Liver (tissue), 9 donors: ENCODE results near the gene DYSF. TPM values are rescaled to one million over a fixed set of nuclear protein-coding genes. Genes with fewer than 3 reads are reported as not detected.

ENCODE experiments used
- DNase-seq: peaks from one replicate; pipeline ENCODE4 v3.0.0-alpha.2; 2017; ENCODE audit warnings: low spot score
- H3K27ac ChIP-seq, 2 donors: one replicate each; pipeline ENCODE4 v1.7.0; 2013; ENCODE audit warnings: inconsistent platforms in 2 of 2, low read length in 2 of 2, control low read depth in 1 of 2, low read depth in 1 of 2, mild to moderate bottlenecking in 1 of 2
- H3K27me3 ChIP-seq, 4 donors: one replicate each; pipeline versions ENCODE4 v1.6.1 to v1.7.0; 2013; ENCODE audit warnings: low read length in 3 of 4, inconsistent platforms in 1 of 4, mild to moderate bottlenecking in 1 of 4, moderate library complexity in 1 of 4; ENCODE audit not compliant: control insufficient read depth in 4 of 4, insufficient read depth in 4 of 4
- H3K36me3 ChIP-seq, 4 donors: one replicate each; pipeline versions ENCODE4 v1.6.1 to v1.7.0; 2013; ENCODE audit warnings: low read length in 3 of 4, mild to moderate bottlenecking in 3 of 4, low read depth in 1 of 4, moderate library complexity in 1 of 4; ENCODE audit not compliant: control insufficient read depth in 4 of 4, insufficient read depth in 3 of 4
- H3K4me1 ChIP-seq, 4 donors: one replicate each; pipeline versions ENCODE4 v1.6.1 to v1.7.0; 2013; ENCODE audit warnings: low read length in 3 of 4, mild to moderate bottlenecking in 3 of 4, moderate library complexity in 1 of 4; ENCODE audit not compliant: control insufficient read depth in 4 of 4, insufficient read depth in 4 of 4
- H3K4me3 ChIP-seq, 3 donors: one replicate each; pipeline versions ENCODE4 v1.6.1 to v1.7.0; 2013; ENCODE audit warnings: low read length in 3 of 3, control low read depth in 1 of 3, low read depth in 1 of 3, mild to moderate bottlenecking in 1 of 3
- H3K9ac ChIP-seq, 2 donors: one replicate each; pipeline ENCODE4 v1.7.0; 2013; ENCODE audit warnings: low read length in 2 of 2, mild to moderate bottlenecking in 2 of 2, moderate library complexity in 2 of 2, control low read depth in 1 of 2, low read depth in 1 of 2
- H3K9me3 ChIP-seq, 4 donors: one replicate each; pipeline versions ENCODE4 v1.6.1 to v1.7.0; 2013; ENCODE audit warnings: low read length in 3 of 4; ENCODE audit not compliant: control insufficient read depth in 4 of 4
- CTCF ChIP-seq: fragments of 150-350 bp; IDR thresholded peaks from 2 replicates; pipeline ENCODE4 v1.5.1; 2017; ENCODE audit warnings: improper control_type of control experiment, low read depth, low read length; ENCODE audit not compliant: missing input control
- FOXA1 ChIP-seq: IDR thresholded peaks from 2 replicates; pipeline ENCODE4 v1.6.1; 2016; ENCODE audit warnings: antibody characterized with exemption
- FOXA2 ChIP-seq: IDR thresholded peaks from 2 replicates; pipeline ENCODE4 v1.6.1; 2016; ENCODE audit warnings: antibody characterized with exemption
- GABPA ChIP-seq, 2 donors: IDR thresholded peaks in 1 of 2; conservative IDR thresholded peaks in 1 of 2; 2 replicates each; pipeline ENCODE4 v1.6.1; 2016; ENCODE audit warnings: antibody characterized with exemption in 2 of 2, mild to moderate bottlenecking in 1 of 2, moderate library complexity in 1 of 2
- HNF4A ChIP-seq, 2 donors: conservative IDR thresholded peaks; 2 replicates each; pipeline ENCODE4 v1.6.1; 2016; ENCODE audit warnings: antibody characterized with exemption in 2 of 2, mild to moderate bottlenecking in 2 of 2
- HNF4G ChIP-seq: IDR thresholded peaks from 2 replicates; pipeline ENCODE4 v1.6.1; 2016; ENCODE audit warnings: antibody characterized with exemption
- RAD21 ChIP-seq, 2 donors: IDR thresholded peaks; 2 replicates each; pipeline ENCODE4 v1.6.1; 2016; ENCODE audit warnings: antibody characterized with exemption in 2 of 2, mild to moderate bottlenecking in 2 of 2
- RXRA ChIP-seq, 2 donors: IDR thresholded peaks; 2 replicates each; pipeline ENCODE4 v1.6.1; 2017 to 2018; ENCODE audit warnings: antibody characterized with exemption in 2 of 2, mild to moderate bottlenecking in 1 of 2
- YY1 ChIP-seq: IDR thresholded peaks from 2 replicates; pipeline ENCODE4 v1.6.1; 2016; ENCODE audit warnings: antibody characterized with exemption, mild to moderate bottlenecking
- ZBTB33 ChIP-seq: IDR thresholded peaks from 2 replicates; pipeline ENCODE4 v1.6.1; 2016; ENCODE audit warnings: antibody characterized with exemption
- WGBS: extraction: QIAGEN DNeasy Blood & Tissue Kit; methylation state at CpG from one replicate; pipeline ENCODE4 v1.1.7; 2013; 5-methylcytosine and 5-hydroxymethylcytosine counted together
- polyA plus RNA-seq, 2 donors: library from polyadenylated mRNA; stranded (reverse) in 1 of 2; unstranded in 1 of 2; fragments of 200-250 nt in 1 of 2; fragments of >200 nt in 1 of 2; fragmentation: Nextera tagmentation in 1 of 2; extraction: Ambion mirVana in 1 of 2; gene quantifications; one replicate each; pipeline versions ENCODE4 v1.2.1 to v1.2.3, GENCODE V29; 2013 to 2015
- total RNA-seq, 2 donors: library from RNA; depleted of rRNA; stranded (reverse); fragments of >200 nt; gene quantifications; one replicate each; pipeline ENCODE4 v1.2.3, GENCODE V29; 2014
- TF ChIP-seq, protein P1 (sequence below): IDR thresholded peaks from 2 replicates; pipeline ENCODE4 v1.6.1; 2016; ENCODE audit warnings: antibody characterized with exemption
- TF ChIP-seq, protein P2 (sequence below): IDR thresholded peaks from 2 replicates; pipeline ENCODE4 v1.6.1; 2016; ENCODE audit warnings: antibody characterized with exemption
- TF ChIP-seq, protein P3 (sequence below): IDR thresholded peaks from 2 replicates; pipeline ENCODE4 v1.6.1; 2016; ENCODE audit warnings: antibody characterized with exemption, mild to moderate bottlenecking
- donor health status: healthy.
- donor health status: healthy.
- donor health status: healthy.
- donor health status: healthy.
- donor health status: healthy.

Gene DYSF
- total and polyA plus RNA-seq, 4 donors, result 8.5 to 20.8 (median 13.6) TPM

DNA sequence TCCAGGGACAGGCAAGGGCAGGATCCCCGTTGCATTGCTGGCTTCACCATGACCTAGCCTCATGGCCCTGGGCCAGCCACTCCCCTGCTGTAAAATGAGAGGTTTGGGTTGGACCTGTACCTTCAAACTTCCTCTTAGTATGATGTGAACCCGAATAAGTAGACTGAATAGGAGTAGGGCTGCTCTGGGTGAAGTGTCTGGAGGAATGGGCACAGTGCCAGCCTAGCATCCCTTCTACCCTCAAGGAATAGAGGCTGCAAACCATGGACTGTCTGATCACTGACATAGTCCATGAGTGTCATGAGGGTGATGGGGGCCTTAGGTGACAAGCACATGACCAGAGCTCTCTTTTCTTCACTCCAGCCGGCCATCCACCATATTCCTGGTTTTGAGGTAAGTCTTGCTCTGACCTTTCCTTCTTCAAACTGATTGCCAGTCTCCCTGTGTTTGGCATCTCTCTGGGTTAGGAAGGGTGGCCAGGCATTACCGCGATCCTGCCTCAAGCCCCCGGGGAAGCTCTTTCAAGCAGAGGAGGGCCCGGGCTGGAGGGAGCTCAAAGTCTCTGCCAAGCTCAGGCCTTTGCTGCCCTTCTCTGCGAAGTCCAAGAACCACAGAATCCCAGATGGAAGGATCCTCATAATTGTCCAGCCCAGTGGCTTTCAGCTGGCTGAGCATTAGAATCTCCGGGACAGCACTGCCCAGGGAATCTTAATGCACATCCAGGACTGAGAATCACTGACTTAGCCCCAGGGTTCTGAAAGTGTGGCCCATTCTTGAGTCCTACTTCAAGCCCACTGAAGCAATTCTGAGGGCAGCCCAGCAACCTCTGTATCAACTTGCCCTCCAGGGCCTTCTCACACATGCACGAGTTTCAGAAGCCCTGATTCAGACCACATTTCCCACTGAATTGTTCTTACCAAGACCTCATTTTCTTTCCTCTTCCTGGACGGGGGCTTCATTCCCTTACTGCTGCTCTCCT is 148.1 kb downstream of the DYSF start:
- Histone ChIP-seq H3K36me3 (peaks cover 0 to 14% (median 5%) of the 10 kb centered on the region in 4 donors), H3K4me1 (no peaks in the 10 kb centered on the region), H3K27ac (no peak overlapping the region), H3K27me3 (no peaks in the 10 kb centered on the region), H3K4me3 (no peak overlapping the region), H3K9me3 (no peaks in the 10 kb centered on the region), H3K9ac (no peak overlapping the region)
- TF ChIP-seq, protein P1, sequence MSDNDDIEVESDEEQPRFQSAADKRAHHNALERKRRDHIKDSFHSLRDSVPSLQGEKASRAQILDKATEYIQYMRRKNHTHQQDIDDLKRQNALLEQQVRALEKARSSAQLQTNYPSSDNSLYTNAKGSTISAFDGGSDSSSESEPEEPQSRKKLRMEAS, result no peak
- TF ChIP-seq HNF4G, result no peak
- DNase-seq, result no peak
- 92% methylated on average over 11 of the region's 11 CpGs for WGBS

GRCh38 chr2:71602115-71602495 is 148.7 kb downstream of the DYSF start:
- Histone ChIP-seq H3K4me3 (no peak overlapping the region), H3K27me3 (no peaks in the 10 kb centered on the region), H3K27ac (no peak overlapping the region), H3K4me1 (no peaks in the 10 kb centered on the region), H3K9me3 (no peaks in the 10 kb centered on the region), H3K9ac (no peak overlapping the region), H3K36me3 (peaks cover 0 to 14% (median 5%) of the 10 kb centered on the region in 4 donors)
- no peak for TF ChIP-seq ZBTB33
- TF ChIP-seq YY1, result no peak
- TF ChIP-seq, protein P2, sequence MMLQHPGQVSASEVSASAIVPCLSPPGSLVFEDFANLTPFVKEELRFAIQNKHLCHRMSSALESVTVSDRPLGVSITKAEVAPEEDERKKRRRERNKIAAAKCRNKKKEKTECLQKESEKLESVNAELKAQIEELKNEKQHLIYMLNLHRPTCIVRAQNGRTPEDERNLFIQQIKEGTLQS, result no peak
- TF ChIP-seq, protein P3, sequence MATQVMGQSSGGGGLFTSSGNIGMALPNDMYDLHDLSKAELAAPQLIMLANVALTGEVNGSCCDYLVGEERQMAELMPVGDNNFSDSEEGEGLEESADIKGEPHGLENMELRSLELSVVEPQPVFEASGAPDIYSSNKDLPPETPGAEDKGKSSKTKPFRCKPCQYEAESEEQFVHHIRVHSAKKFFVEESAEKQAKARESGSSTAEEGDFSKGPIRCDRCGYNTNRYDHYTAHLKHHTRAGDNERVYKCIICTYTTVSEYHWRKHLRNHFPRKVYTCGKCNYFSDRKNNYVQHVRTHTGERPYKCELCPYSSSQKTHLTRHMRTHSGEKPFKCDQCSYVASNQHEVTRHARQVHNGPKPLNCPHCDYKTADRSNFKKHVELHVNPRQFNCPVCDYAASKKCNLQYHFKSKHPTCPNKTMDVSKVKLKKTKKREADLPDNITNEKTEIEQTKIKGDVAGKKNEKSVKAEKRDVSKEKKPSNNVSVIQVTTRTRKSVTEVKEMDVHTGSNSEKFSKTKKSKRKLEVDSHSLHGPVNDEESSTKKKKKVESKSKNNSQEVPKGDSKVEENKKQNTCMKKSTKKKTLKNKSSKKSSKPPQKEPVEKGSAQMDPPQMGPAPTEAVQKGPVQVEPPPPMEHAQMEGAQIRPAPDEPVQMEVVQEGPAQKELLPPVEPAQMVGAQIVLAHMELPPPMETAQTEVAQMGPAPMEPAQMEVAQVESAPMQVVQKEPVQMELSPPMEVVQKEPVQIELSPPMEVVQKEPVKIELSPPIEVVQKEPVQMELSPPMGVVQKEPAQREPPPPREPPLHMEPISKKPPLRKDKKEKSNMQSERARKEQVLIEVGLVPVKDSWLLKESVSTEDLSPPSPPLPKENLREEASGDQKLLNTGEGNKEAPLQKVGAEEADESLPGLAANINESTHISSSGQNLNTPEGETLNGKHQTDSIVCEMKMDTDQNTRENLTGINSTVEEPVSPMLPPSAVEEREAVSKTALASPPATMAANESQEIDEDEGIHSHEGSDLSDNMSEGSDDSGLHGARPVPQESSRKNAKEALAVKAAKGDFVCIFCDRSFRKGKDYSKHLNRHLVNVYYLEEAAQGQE, result no peak
- TF ChIP-seq HNF4G, result no peak
- no peak for TF ChIP-seq GABPA (IDR thresholded peaks at IDR 0.05 in 1 of 2, conservative IDR thresholded peaks at IDR 0.05 in 1 of 2)
- TF ChIP-seq FOXA2, result no peak
- no peak for TF ChIP-seq CTCF
- no peak for TF ChIP-seq FOXA1
- no peak for TF ChIP-seq HNF4A (conservative IDR thresholded peaks at IDR 0.05)
- no peak for TF ChIP-seq RAD21 (IDR thresholded peaks at IDR 0.05)
- TF ChIP-seq, protein P1, result no peak
- TF ChIP-seq RXRA (IDR thresholded peaks at IDR 0.05), result no peak
- WGBS, result 98% methylated on average over 1 of the region's 1 CpG
- no peak for DNase-seq
